K562 (cell line): ENCODE data around the gene MYLK3. TPM values are rescaled to one million over a fixed set of nuclear protein-coding genes. Genes with fewer than 3 reads are reported as not detected.

Source experiments
- ARNT ChIP-seq, 2 experiments: fragments of 450-650 bp; IDR thresholded peaks; 2 replicates each; pipeline ENCODE4 v1.6.1; 2016; ENCODE audit warnings: mild to moderate bottlenecking in 1 of 2
- CCNT2 ChIP-seq: IDR thresholded peaks from 2 replicates; pipeline ENCODE4 v1.6.1; 2011; ENCODE audit warnings: borderline replicate concordance, low read depth, mild to moderate bottlenecking, moderate library complexity, mixed read lengths, low read length; ENCODE audit not compliant: insufficient read length; ENCODE audit errors: extremely low read depth
- CREM ChIP-seq: IDR thresholded peaks from 2 replicates; pipeline ENCODE4 v1.6.1; 2014; ENCODE audit warnings: antibody characterized with exemption, low read depth
- CTCF ChIP-seq, 3 experiments: IDR thresholded peaks in 2 of 3; conservative IDR thresholded peaks in 1 of 3; 2 replicates each; pipeline ENCODE4 v1.5.1; 2011 to 2012; ENCODE audit warnings: low read length in 3 of 3, mild to moderate bottlenecking in 3 of 3, control low read depth in 2 of 3, improper control_type of control experiment in 1 of 3, inconsistent platforms in 1 of 3, low read depth in 1 of 3, mixed read lengths in 1 of 3, moderate library complexity in 1 of 3; ENCODE audit not compliant: insufficient read depth in 2 of 3
- ELF2 ChIP-seq: fragments of 250-450 bp; sonication (Bioruptor Pico); IDR thresholded peaks from 2 replicates; pipeline ENCODE4 v1.5.0; 2021; ENCODE audit warnings: mild to moderate bottlenecking
- FOS ChIP-seq: IDR thresholded peaks from 3 replicates; pipeline ENCODE4 v1.6.1; 2011; ENCODE audit not compliant: insufficient read length; ENCODE audit errors: extremely low read depth
- FOXP1 ChIP-seq: sonication (generic); formaldehyde crosslinking; IDR thresholded peaks from 2 replicates; pipeline ENCODE4 v1.8.0; 2022; ENCODE audit warnings: mild to moderate bottlenecking, missing genetic modification reagents
- FUS ChIP-seq: fragments of 200-400 bp; formaldehyde crosslinking; optimal IDR thresholded peaks from 2 replicates; pipeline ENCODE3; 2017; ENCODE audit warnings: low read depth, low read length
- HMGN3 ChIP-seq: IDR thresholded peaks from 2 replicates; pipeline ENCODE4 v1.6.1; 2011; ENCODE audit warnings: borderline replicate concordance, low read depth, mild to moderate bottlenecking, mixed read lengths, low read length; ENCODE audit not compliant: insufficient read length; ENCODE audit errors: extremely low read depth
- ILK ChIP-seq: fragments of 450-650 bp; IDR thresholded peaks from 2 replicates; pipeline ENCODE4 v1.6.1; 2016; ENCODE audit warnings: missing genetic modification characterization, low read depth, mild to moderate bottlenecking, missing compliant biosample characterization, moderate library complexity, borderline replicate concordance
- MTA3 ChIP-seq: fragments of 450-650 bp; formaldehyde crosslinking; IDR thresholded peaks from 2 replicates; pipeline ENCODE4 v1.6.1; 2017; ENCODE audit warnings: mild to moderate bottlenecking, borderline replicate concordance
- NBN ChIP-seq: fragments of 450-650 bp; IDR thresholded peaks from 2 replicates; pipeline ENCODE4 v1.6.1; 2016; ENCODE audit warnings: low read depth, mild to moderate bottlenecking
- NFIC ChIP-seq: fragments of 450-650 bp; IDR thresholded peaks from 2 replicates; pipeline ENCODE4 v1.6.1; 2017; ENCODE audit warnings: mild to moderate bottlenecking, inconsistent platforms
- PCBP1 ChIP-seq: fragments of 200-400 bp; formaldehyde crosslinking; IDR thresholded peaks from 2 replicates; pipeline ENCODE4 v1.6.1; 2018; ENCODE audit warnings: mild to moderate bottlenecking, low read depth, low read length; ENCODE audit not compliant: poor library complexity, severe bottlenecking
- SETDB1 ChIP-seq: IDR thresholded peaks from one replicate; pipeline ENCODE4 v1.6.1; 2012; ENCODE audit warnings: low read length, control low read depth, inconsistent platforms
- STAT5A ChIP-seq: IDR thresholded peaks from 2 replicates; pipeline ENCODE4 v1.6.1; 2012; ENCODE audit warnings: low read length, inconsistent platforms, borderline replicate concordance
- TAF7 ChIP-seq: fragments of 450-650 bp; IDR thresholded peaks from 2 replicates; pipeline ENCODE4 v1.6.1; 2016; ENCODE audit warnings: missing genetic modification characterization, missing compliant biosample characterization
- TOE1 ChIP-seq, 2 experiments: fragments of 450-650 bp in 1 of 2; sonication (generic) in 1 of 2; formaldehyde crosslinking in 1 of 2; IDR thresholded peaks; 2 replicates each; pipeline versions ENCODE4 v1.7.1 to v1.8.0; 2016 to 2022; ENCODE audit warnings: borderline replicate concordance in 2 of 2, mild to moderate bottlenecking in 2 of 2, antibody characterized with exemption in 1 of 2, inconsistent platforms in 1 of 2, low read depth in 1 of 2, missing genetic modification reagents in 1 of 2, moderate library complexity in 1 of 2
- VEZF1 ChIP-seq: fragments of 200-800 bp; sonication (Bioruptor generic); IDR thresholded peaks from 2 replicates; pipeline ENCODE4 v1.6.1; 2017; ENCODE audit warnings: missing genetic modification characterization, missing compliant biosample characterization
- ZBTB1 ChIP-seq: sonication (generic); formaldehyde crosslinking; IDR thresholded peaks from 2 replicates; pipeline ENCODE4 v1.8.1; 2023; ENCODE audit warnings: missing genetic modification reagents, low read depth, mild to moderate bottlenecking, borderline replicate concordance
- ZBTB17 ChIP-seq: fragments of 450-650 bp; formaldehyde crosslinking; IDR thresholded peaks from 2 replicates; pipeline ENCODE4 v1.4.0; 2020; ENCODE audit warnings: mild to moderate bottlenecking
- polyA plus RNA-seq, 8 experiments: library from polyadenylated mRNA; depleted of rRNA in 4 of 8; stranded (reverse) in 5 of 8; unstranded in 3 of 8; fragments of >200 nt; fragmentation: Nextera tagmentation in 2 of 8; fragmentation: Illumina TruSeq in 1 of 8; extraction: Ambion mirVana in 2 of 8; extraction: Trizol in 1 of 8; gene quantifications; 2 replicates each; pipeline versions ENCODE4 v1.2.1 to v1.2.3, GENCODE V29; 2011 to 2014; ENCODE audit warnings: inconsistent platforms in 1 of 8, missing spikeins in 1 of 8
- total RNA-seq, 7 experiments: library from RNA; depleted of rRNA in 6 of 7; stranded (reverse); fragments of >200 nt in 6 of 7; fragmentation: Illumina TruSeq in 2 of 7; extraction: Trizol in 2 of 7; gene quantifications; 2 replicates each; pipeline versions ENCODE4 v1.2.1 to v1.2.3, GENCODE V29; 2011 to 2021; ENCODE audit warnings: low replicate concordance in 1 of 7
- TF ChIP-seq, protein P1 (sequence below): fragments of 450-650 bp; formaldehyde crosslinking; IDR thresholded peaks from 2 replicates; pipeline ENCODE4 v1.4.0; 2020; ENCODE audit warnings: mild to moderate bottlenecking, mixed read lengths

Gene MYLK3
- total and polyA plus RNA-seq, 9 of the 15 experiments (the other 6 are each of a cell fraction or from before 2014, with no cell fraction given): 0.69 to 10.7 (median 4.7) TPM

- TF ChIP-seq ILK (tag): no peak
- peak; percentile 51 to 57 (median 55); a peak in 3 of 6 replicates for TF ChIP-seq CTCF (IDR thresholded peaks at IDR 0.05 in 2 of 3, conservative IDR thresholded peaks at IDR 0.05 in 1 of 3; ENCODE audit: insufficient read depth in 2 of 3, low read depth in 1 of 3, low read length in 3 of 3)
- no peak for TF ChIP-seq FOS
- peak; percentile 78 for TF ChIP-seq VEZF1
- TF ChIP-seq ZBTB1 (CRISPR knock-in tag): peak; percentile 28; the same call in 1 of the 2 replicates
- peak; percentile 52 for TF ChIP-seq PCBP1
- no peak for TF ChIP-seq STAT5A
- TF ChIP-seq ELF2 (CRISPR knock-in tag): no peak
- peak; percentile 49 for TF ChIP-seq CCNT2
- no peak for TF ChIP-seq FUS
- peak; percentile 97 for TF ChIP-seq TOE1 (IDR thresholded peaks at IDR 0.05; ENCODE audit: borderline replicate concordance)
- no peak for TF ChIP-seq TOE1 (CRISPR knock-in tag; IDR thresholded peaks at IDR 0.05; ENCODE audit: borderline replicate concordance, low read depth)
- 0 out of 2 replicates have a peak, but pooled peaks have one; percentile 27 for TF ChIP-seq CREM
- 0 out of 2 replicates have a peak, but pooled peaks have one; percentile 30 for TF ChIP-seq ZBTB17
- 0 out of 2 replicates have a peak, but pooled peaks have one; percentile 45 for TF ChIP-seq NBN
- TF ChIP-seq ARNT (IDR thresholded peaks at IDR 0.05): no peak
- TF ChIP-seq HMGN3: peak; percentile 54
- TF ChIP-seq FOXP1: 0 out of 2 replicates have a peak, but pooled peaks have one; percentile 23
- TF ChIP-seq, protein P1, sequence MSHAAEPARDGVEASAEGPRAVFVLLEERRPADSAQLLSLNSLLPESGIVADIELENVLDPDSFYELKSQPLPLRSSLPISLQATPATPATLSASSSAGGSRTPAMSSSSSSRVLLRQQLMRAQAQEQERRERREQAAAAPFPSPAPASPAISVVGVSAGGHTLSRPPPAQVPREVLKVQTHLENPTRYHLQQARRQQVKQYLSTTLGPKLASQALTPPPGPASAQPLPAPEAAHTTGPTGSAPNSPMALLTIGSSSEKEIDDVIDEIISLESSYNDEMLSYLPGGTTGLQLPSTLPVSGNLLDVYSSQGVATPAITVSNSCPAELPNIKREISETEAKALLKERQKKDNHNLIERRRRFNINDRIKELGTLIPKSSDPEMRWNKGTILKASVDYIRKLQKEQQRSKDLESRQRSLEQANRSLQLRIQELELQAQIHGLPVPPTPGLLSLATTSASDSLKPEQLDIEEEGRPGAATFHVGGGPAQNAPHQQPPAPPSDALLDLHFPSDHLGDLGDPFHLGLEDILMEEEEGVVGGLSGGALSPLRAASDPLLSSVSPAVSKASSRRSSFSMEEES: peak; percentile 96
- no peak for TF ChIP-seq TAF7 (tag)
- peak; percentile 10; the same call in 1 of the 2 replicates for TF ChIP-seq NFIC
- TF ChIP-seq MTA3: 0 out of 2 replicates have a peak, but pooled peaks have one; percentile 22
- TF ChIP-seq SETDB1: no peak
Observed at GRCh38 chr16:46688654-46689364, 59.3 kb downstream of the MYLK3 start, which contains the start of gene VPS35 (continued).
